HG02623 (cell line): Measurements from ENCODE around the gene ABI1.
A peak's percentile ranks its signal among the peaks of the same experiment; 100 is the strongest.

Experiments used
- ATAC-seq: cut with Tn5 transposase; IDR thresholded peaks from one replicate; pipeline ENCODE4 v1.9.1; 2021; ENCODE audit warnings: moderate library complexity; ENCODE audit not compliant: unreplicated experiment

The ABI1 gene

DNA sequence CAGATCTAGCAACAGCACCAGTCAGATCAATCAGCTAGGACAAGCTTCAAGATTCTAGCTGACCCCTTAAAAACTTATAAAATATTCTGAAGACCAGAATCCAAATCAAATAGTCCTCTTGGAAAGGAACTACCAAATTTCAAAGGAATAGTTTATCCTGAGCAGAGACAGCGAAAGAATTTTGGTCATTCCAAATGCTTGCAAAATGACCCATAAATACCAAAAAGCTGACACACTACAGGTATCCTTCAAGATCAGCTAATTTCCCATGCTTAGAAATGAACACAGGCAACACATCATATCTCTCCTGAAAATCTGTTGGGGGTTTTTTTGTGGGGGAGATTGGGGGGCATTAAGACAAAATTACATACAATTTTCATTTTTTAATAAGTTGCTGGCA lies 84.5 kb downstream of the ABI1 start:
- ATAC-seq, result no peak

GRCh38 chr10:26773633-26774032 lies 87.1 kb downstream of the ABI1 start:
- ATAC-seq, result no peak

- no peak for ATAC-seq
Observed at GRCh38 chr10:26770069-26770468, 90.7 kb downstream of the ABI1 start.

DNA sequence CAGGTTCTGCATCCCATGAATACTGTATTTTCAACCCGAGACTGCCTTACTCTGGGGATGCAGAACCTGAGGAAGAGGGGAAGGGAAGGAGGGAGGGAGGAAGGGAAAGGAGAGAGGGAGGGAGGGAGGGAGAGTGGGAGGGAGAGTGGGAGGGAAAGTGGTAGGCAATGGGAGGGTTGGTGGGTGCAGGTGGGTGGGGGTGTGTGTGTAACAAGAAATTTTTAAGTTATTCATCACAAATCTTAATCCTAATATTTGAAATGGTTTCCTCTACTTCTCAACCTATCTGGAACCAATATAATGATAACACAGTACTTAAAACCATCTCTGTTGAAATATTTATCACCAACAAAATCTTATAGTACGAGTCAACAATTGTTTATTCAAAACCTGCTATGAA lies 95.2 kb downstream of the ABI1 start:
- ATAC-seq, result no peak

GRCh38 chr10:26759008-26759407 lies 101.8 kb downstream of the ABI1 start:
- no peak for ATAC-seq

- peak; percentile 85 for ATAC-seq
Observed at GRCh38 chr10:26755443-26755903, 105.3 kb downstream of the ABI1 start.

DNA sequence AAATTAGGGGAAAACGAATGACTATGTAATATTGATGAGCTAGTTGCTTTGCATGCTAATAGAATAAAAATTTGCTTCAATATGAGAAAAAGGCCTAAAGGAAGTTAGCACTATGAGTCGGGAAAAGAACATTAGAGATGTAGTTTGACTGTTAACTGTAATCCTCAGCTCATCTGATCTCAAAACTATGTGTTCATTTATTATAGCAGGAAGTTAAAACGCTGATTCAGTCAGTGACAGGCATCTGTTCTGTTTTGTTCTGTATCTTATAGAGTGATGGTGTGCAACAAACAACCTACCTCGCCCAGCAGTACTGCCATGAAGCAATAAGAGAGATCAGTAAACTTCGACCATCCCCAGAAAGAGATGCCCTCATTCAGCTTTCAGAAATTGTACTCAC lies 114.7 kb downstream of the ABI1 start:
- ATAC-seq, result no peak

GRCh38 chr10:26743841-26744240 lies 116.9 kb downstream of the ABI1 start:
- no peak for ATAC-seq

DNA sequence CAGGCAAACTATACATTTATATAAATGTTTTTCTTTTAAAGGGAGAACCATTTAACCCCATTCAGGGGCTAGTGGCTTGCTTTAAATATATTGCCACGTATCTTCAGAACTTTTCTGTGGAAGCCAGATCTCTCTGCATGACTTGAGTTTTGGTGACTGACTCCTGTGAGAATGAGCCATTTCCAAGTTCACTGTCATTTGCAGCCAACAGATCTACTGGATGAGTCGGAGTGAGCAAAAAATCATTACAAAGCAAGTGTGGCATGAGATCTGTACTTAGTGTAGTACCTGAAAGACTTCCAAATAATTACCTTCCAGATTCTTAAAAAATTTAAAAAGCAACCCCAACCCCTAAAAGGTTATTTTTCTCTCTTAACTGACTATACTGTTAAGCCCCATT lies 117.7 kb downstream of the ABI1 start:
- ATAC-seq, result no peak

DNA sequence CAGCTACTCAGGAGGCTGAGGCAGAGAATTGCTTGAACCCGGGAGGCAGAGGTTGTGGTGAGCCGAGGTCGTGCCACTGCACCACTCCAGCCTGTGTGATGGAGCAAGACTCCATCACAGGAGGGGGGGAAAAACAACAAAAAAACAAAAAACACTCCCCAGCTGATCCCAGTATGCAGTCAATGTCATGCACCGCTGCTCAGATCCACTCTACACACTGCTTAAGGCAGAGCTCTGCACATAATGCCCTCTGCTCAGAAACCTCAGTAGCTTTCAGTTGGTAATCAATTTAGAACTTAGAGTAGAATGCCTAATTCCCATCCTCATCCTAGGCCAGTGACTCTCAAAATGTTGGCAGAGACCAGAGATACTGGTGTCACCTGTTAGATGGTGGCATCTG lies 119.4 kb downstream of the ABI1 start:
- no peak for ATAC-seq

DNA sequence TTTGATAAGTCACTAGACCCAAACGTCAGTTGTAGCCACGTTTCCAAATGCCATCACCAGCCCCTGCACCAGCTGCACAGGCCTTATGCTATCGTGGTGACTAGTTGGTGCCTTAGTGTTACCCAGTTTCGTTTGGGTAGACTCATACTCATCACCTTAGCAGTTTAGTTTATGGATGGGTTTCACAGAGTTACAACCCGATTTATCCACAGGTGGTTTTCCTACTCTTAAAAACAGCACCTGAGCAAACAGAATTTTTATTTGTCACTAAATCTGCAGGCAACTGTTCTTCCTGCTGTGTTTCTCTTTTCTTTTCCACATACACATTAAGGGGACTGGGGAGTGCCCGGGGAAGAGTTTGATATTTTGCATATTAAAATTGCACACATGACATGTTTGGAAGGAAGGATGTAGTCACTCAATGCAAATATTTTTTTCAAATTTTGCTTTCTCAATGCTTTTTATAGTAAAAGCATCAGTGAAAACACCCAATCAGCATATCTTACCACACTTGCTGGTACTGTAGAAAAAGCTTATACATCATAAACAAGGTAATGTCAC lies 121.6 kb downstream of the ABI1 start:
- ATAC-seq, result peak; percentile 39

- no peak for ATAC-seq
Observed at GRCh38 chr10:26738301-26738911, 122.4 kb downstream of the ABI1 start.

- ATAC-seq, result peak; percentile 73
Observed at GRCh38 chr10:26737730-26738129, 123.0 kb downstream of the ABI1 start.

DNA sequence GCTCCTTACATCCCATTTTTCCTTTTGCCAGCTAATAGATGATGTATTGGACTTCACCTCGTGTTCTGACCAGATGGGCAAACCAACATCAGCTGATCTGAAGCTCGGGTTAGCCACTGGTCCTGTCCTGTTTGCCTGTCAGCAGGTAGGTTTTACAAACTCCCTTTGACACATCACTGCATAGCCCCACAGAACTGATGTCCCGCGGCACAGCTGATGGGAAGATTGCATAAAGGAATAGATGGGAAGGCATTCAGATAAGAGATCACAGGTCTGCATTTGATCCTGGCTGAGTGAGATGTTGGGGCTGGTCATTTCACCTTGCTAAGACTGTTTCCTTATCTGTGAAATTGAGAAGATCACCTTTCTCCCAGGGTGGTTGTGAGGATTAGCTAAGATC lies 125.3 kb downstream of the ABI1 start:
- ATAC-seq, result no peak

GRCh38 chr10:26733750-26734568 lies 126.8 kb downstream of the ABI1 start:
- ATAC-seq, result no peak

GRCh38 chr10:26730552-26730951 lies 130.2 kb downstream of the ABI1 start:
- ATAC-seq, result no peak

GRCh38 chr10:26729395-26729794 lies 131.4 kb downstream of the ABI1 start:
- no peak for ATAC-seq

DNA sequence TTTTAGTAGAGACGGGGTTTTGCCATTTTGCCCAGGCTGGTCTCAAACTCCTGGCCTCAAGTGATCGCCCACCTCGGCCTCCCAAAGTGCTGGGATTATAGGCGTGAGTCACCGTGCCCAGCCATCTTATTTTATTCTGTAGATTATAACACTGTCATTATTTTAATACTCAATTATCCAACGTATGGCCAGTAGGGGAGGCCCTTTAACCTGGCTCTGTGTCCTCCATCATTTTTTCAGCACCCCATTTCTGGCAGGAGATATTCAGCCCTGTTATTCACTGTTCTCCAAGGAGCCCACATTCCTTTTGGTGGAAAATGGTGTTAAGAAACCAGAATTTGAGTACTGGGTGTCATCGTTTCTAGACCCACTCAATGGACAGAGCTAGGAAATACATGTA lies 131.8 kb downstream of the ABI1 start:
- no peak for ATAC-seq

DNA sequence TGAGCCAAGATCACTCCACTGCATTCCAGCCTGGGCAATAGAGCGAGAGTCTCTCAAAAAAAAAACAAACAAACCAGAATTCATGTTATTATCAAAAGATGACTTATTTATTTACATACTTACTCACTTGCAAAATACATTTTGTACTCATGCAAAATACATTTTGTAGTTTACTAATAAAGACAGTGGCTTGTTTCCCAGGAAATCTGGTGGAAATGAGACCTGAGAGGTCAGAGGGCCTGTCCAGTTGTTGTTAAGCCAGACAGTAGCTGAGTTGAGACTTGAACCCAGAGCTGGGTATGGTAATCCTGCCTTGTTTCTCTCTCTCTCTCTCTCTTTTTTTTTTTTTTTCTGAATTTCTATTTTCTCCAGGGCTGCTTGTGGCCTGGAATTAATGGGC lies 133.8 kb downstream of the ABI1 start:
- ATAC-seq, result no peak

DNA sequence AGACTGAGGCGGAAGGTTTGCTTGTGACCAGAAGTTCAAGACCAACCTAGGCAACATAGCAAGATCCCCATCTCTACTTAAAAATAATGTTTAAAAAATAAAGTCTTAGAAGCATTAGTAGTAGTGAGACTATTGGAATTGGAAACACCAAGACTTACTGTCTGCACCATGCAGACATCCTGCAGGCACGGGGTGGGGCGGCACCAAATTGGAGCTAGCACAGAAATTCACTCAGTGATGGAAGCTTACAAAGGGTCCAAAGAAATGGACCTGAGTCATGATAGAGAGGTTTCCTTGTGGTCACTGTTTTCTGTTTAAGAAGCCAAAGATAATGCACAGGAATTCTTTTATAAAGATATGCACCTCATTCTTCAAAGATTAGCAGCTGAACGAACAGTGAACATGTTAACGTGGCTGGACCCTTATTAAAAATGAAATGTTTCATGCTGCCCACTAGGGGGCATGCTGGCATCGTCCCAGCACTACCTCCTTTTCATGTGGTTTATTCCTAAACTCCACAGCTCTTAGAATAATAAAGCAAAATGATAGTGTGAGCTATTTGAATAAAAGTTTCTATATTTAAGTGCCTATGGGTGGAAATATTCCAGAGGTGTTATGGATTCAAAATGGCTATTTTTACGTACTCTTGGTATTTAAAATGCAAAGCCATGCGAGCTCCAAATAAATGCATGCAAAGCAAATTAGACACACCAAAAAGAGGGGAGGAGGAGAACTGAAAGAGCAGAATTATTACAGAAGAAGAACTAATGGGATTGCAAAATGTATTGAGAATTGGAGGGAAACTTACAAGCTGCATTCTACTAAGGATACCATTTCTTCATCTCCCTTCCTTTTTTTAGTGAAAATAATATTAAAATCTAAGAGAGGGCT lies 134.7 kb downstream of the ABI1 start:
- ATAC-seq, result peak; percentile 60

- ATAC-seq, result no peak
Observed at GRCh38 chr10:26723016-26723415, 137.7 kb downstream of the ABI1 start.
